NCI-H2107 treated with DMSO at 0.1 percent for 48 hours (cell line): ENCODE measurements around the gene ZNF469.
"Not testable (repeated sequence)": the region's sequence is repeated elsewhere in the genome, so short reads cannot be mapped to it uniquely, and the experiment has no call there.

Experiments used
- DNase-seq: peaks from one replicate; lab custom pipeline; 2025; ENCODE audit not compliant: unreplicated experiment; lab: John Stamatoyannopoulos, UW

ZNF469 gene

GRCh38 chr16:88356727-88357199, 26.0 kb upstream of the ZNF469 start:
- DNase-seq: no peak

DNA sequence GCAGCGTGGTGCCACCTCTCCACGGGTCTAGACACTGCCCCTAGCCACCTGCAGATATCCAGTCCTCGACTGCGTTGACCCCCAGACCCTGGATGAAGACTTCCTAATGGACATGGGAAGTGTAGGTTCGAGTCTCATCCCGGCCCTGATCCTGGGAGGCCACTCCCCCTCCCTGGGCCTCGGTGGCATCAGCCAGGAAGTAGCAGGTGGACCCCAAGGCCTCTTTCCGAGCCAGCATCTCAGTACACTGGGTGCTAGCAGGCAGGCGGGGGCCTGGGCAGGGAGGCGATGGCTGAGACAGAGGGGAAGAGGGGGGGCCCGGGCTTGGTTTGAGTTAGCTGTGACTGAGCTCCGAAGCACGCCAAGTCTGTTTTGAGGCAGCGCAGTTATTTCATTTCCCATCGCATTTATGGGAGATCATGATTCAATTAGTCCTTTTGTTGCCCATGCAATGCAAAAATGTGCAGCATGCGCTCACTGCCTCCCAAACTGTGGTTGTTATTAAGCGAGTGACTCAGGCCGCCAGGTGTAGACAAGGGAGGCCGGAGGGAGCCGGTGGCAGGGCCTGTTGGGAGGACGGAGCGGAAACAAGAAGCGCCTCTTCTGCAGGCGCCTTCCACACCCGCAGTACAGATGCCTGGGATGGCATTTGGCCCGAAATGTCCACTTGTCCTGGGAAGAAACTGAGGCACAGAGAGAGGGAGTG, 25.3 kb upstream of the ZNF469 start:
- no peak for DNase-seq

- DNase-seq: no peak
Measured at GRCh38 chr16:88358023-88358420, 24.7 kb upstream of the ZNF469 start.

- no peak for DNase-seq
Measured at GRCh38 chr16:88359008-88359407, 23.8 kb upstream of the ZNF469 start.

GRCh38 chr16:88360401-88360800, 22.4 kb upstream of the ZNF469 start:
- not testable (repeated sequence) for DNase-seq

- DNase-seq: no peak
Measured at GRCh38 chr16:88360999-88361398, 21.8 kb upstream of the ZNF469 start.

GRCh38 chr16:88361775-88362174, 21.0 kb upstream of the ZNF469 start:
- no peak for DNase-seq

- DNase-seq: no peak
Measured at GRCh38 chr16:88363239-88363891, 19.4 kb upstream of the ZNF469 start.

DNA sequence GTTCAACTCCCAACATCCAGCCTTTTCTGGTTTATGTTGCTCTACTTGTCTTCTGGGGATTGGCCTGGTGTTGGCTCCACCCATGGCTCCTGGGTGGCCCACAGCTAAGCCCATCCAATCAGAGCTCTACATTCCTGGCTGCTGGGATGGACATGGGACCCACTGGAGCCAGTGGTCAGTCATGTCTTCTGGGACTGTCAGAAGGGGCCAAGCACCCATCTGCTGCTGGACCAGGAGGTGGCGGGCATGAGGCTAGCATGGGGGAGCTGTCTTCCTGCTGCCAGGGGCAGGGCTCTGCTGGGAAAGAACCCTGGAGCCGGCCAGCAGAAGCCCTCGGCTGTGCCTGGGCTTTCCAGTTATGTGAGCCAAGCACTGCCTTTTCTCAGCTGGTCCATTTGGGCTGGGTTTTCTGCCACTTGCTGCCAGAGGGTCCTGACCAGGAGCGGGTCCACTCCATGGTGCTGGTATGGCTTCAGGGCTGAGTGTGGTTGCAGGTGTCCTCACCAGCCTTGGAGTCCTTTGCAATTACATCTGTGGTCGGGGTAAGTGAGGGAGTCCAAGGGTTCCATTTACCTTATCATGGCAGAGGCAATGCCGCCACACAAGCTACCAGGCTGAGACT, 17.4 kb upstream of the ZNF469 start:
- no peak for DNase-seq

GRCh38 chr16:88366032-88366703, 16.6 kb upstream of the ZNF469 start:
- DNase-seq: no peak

GRCh38 chr16:88366704-88367047, 16.1 kb upstream of the ZNF469 start:
- DNase-seq: no peak

- DNase-seq: no peak
Measured at GRCh38 chr16:88367560-88367959, 15.2 kb upstream of the ZNF469 start.

GRCh38 chr16:88368036-88368435, 14.7 kb upstream of the ZNF469 start:
- no peak for DNase-seq

GRCh38 chr16:88368994-88369393, 13.8 kb upstream of the ZNF469 start:
- no peak for DNase-seq

GRCh38 chr16:88369447-88370008, 13.2 kb upstream of the ZNF469 start:
- no peak for DNase-seq

DNA sequence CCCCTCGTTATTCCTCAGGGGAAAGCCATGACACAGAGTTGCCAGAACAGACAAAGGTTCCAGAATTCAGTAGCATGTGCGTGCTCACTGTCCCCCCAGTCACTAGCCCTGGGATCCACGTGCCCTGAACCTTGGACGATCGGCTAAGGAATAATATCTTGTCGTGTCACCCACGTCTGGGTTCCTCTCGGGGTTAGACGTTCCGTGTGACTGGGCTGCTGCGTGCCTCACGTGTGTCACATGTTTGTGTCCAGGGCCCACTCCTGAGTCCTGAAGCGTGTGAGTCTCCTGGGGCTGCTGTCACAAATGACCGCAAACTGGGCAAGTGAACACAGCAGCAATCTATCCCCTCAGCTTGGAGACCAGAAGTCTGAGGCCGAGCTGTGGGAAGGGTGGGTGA, 12.4 kb upstream of the ZNF469 start:
- DNase-seq: no peak

DNA sequence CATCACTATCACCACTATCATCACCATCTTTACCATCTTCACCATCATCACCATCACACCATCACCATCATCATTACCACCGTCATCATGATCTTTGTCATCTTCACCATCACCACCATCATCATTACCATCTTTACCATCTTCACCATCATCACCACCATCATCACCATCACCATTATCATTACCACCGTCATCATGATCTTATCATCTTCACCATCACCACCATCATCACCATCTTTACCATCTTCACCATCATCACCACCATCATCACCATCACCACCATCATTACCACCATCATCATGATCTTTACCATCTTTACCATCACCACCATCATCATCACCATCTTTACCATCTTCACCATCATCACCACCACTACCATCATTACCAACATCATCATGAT, 10.2 kb upstream of the ZNF469 start:
- DNase-seq: no peak

DNA sequence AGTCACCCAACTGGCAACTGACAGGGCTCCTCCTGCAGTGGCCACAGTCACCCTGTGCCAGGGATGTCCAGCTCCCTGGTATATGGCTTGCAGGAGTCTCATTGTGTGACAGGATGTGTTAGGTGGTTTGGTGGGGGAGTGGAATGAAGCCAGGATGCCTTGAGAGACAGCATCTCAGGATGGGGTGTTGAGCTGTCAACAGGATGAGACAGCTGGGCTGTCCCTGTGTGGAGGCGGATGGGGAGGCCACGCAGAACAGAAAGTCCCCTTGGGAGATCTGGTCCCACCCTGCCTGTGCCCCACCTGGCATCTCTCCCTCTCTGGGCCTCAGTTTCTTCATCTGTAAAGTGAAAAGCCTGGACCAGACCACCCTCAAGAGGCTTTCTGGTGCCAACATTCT, 9.5 kb upstream of the ZNF469 start:
- DNase-seq: no peak

DNA sequence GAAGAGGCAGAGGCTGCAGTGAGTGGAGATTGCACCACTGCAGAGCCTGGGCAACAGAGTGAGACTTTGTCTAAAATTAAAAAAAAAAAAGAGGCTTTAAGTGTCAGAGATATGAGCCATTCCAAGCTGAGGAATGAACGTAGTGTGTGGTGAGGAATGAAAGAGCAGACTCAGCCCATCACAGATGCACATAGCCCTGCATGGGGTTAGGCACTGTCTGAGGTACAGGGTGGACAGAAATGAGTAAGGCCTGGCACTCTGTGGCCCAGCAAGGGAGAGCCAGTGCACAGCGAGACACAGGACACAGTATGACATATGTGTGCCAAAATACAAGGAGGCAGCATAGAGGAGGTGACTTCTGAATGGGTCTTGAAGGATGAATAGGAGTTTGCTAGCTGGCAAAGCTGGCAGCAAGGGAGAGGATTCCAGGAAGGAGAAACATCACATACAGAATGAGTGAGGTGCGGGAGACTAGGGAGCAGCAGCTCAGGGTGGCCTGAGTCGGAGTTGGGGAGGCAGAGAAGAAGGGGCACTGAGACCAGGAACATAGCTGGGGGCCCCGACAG, 8.7 kb upstream of the ZNF469 start:
- DNase-seq: no peak

DNA sequence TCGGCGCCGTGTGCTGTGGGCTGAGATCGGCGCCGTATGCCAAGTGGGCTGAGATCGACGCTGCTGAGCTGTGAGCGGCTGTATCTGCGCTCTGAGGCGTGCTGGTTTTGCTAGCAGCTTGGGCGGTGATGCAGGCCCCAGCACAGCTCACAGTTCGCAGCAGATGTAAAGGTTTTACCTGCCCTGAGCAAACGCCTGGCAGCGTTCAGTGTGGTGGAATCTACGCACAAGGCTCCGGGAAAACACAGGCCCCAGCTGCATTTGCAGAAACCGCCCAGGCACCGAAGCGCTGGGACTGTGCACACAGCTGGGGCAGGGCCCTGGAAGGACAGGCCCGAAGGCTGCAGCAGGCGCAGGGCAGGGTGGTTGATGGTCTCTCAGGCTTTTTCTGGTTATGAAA, 8.0 kb upstream of the ZNF469 start:
- DNase-seq: no peak
